LNCAP (cell line): ENCODE measurements around the gene RDH12.

Source experiments
- CTCF ChIP-seq: fragments of 450-650 bp; IDR thresholded peaks from 2 replicates; pipeline ENCODE4 v1.5.1; 2017; ENCODE audit warnings: mild to moderate bottlenecking

RDH12 gene

GRCh38 chr14:67673451-67673850 lies 28.2 kb upstream of the RDH12 start:
- TF ChIP-seq CTCF: no peak

- 0 out of 2 replicates have a peak, but pooled peaks have one; percentile 8 for TF ChIP-seq CTCF
These were observed 27.6 kb upstream of the RDH12 start for GRCh38 chr14:67674139-67674479.

GRCh38 chr14:67674480-67675218 lies 27.0 kb upstream of the RDH12 start, which contains the start of gene VTI1B:
VTI1B (minus strand) TSS chr14:67674632; CDS start chr14:67674489, 143 bp downstream.
- TF ChIP-seq CTCF: peak; percentile 16; the same call in 1 of the 2 replicates

GRCh38 chr14:67675219-67675582 lies 26.5 kb upstream of the RDH12 start:
- TF ChIP-seq CTCF: no peak

- TF ChIP-seq CTCF: no peak
These were observed 22.7 kb upstream of the RDH12 start for GRCh38 chr14:67679006-67679405.

- TF ChIP-seq CTCF: no peak
These were observed 21.5 kb upstream of the RDH12 start for GRCh38 chr14:67680121-67680602.

- no peak for TF ChIP-seq CTCF
These were observed 20.7 kb upstream of the RDH12 start for GRCh38 chr14:67680941-67681340.
